ENCODE measurements around the gene ZDHHC11.
"Not testable (repeated sequence)": the region's sequence is repeated elsewhere in the genome, so short reads cannot be mapped to it uniquely, and the experiment has no call there.

DNA sequence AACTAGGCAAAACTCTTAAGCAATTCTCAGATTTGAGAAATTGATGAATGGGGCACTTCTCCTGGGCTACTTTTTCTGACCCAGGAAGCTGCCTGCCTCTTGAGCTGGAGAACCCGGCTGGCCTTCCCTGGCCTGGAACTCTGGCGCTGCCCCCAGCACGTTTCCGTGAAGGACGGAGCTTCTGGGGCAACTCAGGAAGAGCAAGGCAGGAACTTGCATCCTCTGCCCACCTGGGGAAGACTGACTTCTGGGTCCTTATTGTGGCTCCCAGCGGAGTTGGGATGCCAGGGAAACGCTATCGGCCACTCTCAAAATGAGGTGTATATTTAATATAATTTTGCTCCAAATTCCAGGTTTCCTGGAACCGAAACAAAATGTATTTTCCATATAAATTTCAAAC lies 39.4 kb downstream of the ZDHHC11 start:
- TF ChIP-seq, protein P1, sequence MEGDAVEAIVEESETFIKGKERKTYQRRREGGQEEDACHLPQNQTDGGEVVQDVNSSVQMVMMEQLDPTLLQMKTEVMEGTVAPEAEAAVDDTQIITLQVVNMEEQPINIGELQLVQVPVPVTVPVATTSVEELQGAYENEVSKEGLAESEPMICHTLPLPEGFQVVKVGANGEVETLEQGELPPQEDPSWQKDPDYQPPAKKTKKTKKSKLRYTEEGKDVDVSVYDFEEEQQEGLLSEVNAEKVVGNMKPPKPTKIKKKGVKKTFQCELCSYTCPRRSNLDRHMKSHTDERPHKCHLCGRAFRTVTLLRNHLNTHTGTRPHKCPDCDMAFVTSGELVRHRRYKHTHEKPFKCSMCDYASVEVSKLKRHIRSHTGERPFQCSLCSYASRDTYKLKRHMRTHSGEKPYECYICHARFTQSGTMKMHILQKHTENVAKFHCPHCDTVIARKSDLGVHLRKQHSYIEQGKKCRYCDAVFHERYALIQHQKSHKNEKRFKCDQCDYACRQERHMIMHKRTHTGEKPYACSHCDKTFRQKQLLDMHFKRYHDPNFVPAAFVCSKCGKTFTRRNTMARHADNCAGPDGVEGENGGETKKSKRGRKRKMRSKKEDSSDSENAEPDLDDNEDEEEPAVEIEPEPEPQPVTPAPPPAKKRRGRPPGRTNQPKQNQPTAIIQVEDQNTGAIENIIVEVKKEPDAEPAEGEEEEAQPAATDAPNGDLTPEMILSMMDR (IDR thresholded peaks at IDR 0.05; ENCODE audit: insufficient read depth, low read length), result not testable (repeated sequence)
- TF ChIP-seq, protein P2, sequence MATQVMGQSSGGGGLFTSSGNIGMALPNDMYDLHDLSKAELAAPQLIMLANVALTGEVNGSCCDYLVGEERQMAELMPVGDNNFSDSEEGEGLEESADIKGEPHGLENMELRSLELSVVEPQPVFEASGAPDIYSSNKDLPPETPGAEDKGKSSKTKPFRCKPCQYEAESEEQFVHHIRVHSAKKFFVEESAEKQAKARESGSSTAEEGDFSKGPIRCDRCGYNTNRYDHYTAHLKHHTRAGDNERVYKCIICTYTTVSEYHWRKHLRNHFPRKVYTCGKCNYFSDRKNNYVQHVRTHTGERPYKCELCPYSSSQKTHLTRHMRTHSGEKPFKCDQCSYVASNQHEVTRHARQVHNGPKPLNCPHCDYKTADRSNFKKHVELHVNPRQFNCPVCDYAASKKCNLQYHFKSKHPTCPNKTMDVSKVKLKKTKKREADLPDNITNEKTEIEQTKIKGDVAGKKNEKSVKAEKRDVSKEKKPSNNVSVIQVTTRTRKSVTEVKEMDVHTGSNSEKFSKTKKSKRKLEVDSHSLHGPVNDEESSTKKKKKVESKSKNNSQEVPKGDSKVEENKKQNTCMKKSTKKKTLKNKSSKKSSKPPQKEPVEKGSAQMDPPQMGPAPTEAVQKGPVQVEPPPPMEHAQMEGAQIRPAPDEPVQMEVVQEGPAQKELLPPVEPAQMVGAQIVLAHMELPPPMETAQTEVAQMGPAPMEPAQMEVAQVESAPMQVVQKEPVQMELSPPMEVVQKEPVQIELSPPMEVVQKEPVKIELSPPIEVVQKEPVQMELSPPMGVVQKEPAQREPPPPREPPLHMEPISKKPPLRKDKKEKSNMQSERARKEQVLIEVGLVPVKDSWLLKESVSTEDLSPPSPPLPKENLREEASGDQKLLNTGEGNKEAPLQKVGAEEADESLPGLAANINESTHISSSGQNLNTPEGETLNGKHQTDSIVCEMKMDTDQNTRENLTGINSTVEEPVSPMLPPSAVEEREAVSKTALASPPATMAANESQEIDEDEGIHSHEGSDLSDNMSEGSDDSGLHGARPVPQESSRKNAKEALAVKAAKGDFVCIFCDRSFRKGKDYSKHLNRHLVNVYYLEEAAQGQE (IDR thresholded peaks at IDR 0.05; ENCODE audit: insufficient replicate concordance, low read depth), result not testable (repeated sequence)
